Transverse colon (tissue), 4 donors: Measurements from ENCODE around the gene TAAR8. TPM values are rescaled to one million over a fixed set of nuclear protein-coding genes. Genes with fewer than 3 reads are reported as not detected.
"Not testable (repeated sequence)": the region's sequence is repeated elsewhere in the genome, so short reads cannot be mapped to it uniquely, and the experiment has no call there.

Source experiments
- DNase-seq: peaks from one replicate; pipeline ENCODE4 v3.0.0-alpha.2; 2019
- H3K27ac ChIP-seq, 4 donors: fragments of 200-600 bp; sonication (generic); 2 replicates each; pipeline ENCODE4 v1.5.1; 2016 to 2018; ENCODE audit warnings: inconsistent platforms in 4 of 4
- H3K27me3 ChIP-seq: fragments of 200-600 bp; sonication (generic); 2 replicates; pipeline ENCODE4 v1.5.1; 2017; ENCODE audit warnings: inconsistent platforms
- H3K36me3 ChIP-seq, 4 donors: fragments of 200-600 bp; sonication (generic); 2 replicates each; pipeline ENCODE4 v1.5.1; 2017 to 2019; ENCODE audit warnings: inconsistent platforms in 4 of 4
- H3K4me1 ChIP-seq, 4 donors: fragments of 200-600 bp; sonication (generic); 2 replicates each; pipeline ENCODE4 v1.5.1; 2017 to 2020; ENCODE audit warnings: inconsistent platforms in 4 of 4
- H3K4me3 ChIP-seq, 4 donors: fragments of 200-600 bp; sonication (generic); 1 replicate in 1 of 4; 2 replicates in 3 of 4; pipeline versions ENCODE4 v1.5.1 to v1.6.1; 2017 to 2019; ENCODE audit warnings: inconsistent platforms in 4 of 4
- H3K9me3 ChIP-seq, 2 donors: fragments of 200-600 bp; sonication (generic); 2 replicates each; pipeline ENCODE4 v1.5.1; 2017 to 2019; ENCODE audit warnings: inconsistent platforms in 2 of 2
- CTCF ChIP-seq, 5 experiments: fragments of 200-600 bp in 3 of 5; fragments of 450-650 bp in 2 of 5; sonication (generic) in 3 of 5; IDR thresholded peaks; 1 replicate in 2 of 5; 2 replicates in 3 of 5; pipeline ENCODE4 v1.5.1; 2016 to 2017; ENCODE audit warnings: antibody characterized with exemption in 5 of 5, inconsistent platforms in 3 of 5, mild to moderate bottlenecking in 2 of 5, moderate library complexity in 1 of 5
- EP300 ChIP-seq: sonication (generic); formaldehyde crosslinking; IDR thresholded peaks from one replicate; pipeline ENCODE4 v1.6.1; 2017; ENCODE audit warnings: antibody characterized with exemption, low read depth
- POLR2A ChIP-seq: fragments of 450-650 bp; IDR thresholded peaks from one replicate; pipeline ENCODE4 v1.6.1; 2016; ENCODE audit warnings: antibody characterized with exemption, mild to moderate bottlenecking, moderate library complexity
- POLR2AphosphoS5 ChIP-seq, 3 donors: sonication (generic); formaldehyde crosslinking; IDR thresholded peaks; one replicate each; pipeline ENCODE4 v1.6.1; 2016; ENCODE audit warnings: antibody characterized with exemption in 3 of 3
- WGBS, 2 donors: methylation state at CpG; one replicate each; pipeline ENCODE4 v1.1.5; 2018; ENCODE audit warnings: low coverage in 1 of 2; 5-methylcytosine and 5-hydroxymethylcytosine counted together
- in situ Hi-C, 4 donors: fragments of 200-750 bp; cut with MboI; loops; one replicate each; pipeline versions ENCODE4 v1.15.0 to v1.15.1; 2017; ENCODE audit warnings: low sequenced_read_pairs in 3 of 4, low pct_ligation_motif_present in 1 of 4, low pct_unique_long_range_greater_than_20kb in 1 of 4
- intact Hi-C: fragments of 100-400 bp; cut with DNase I; formaldehyde crosslinking; loops from one replicate; pipeline ENCODE4 v1.15.1; 2023; ENCODE audit warnings: low total_unique reads
- small RNA-seq, 4 donors: library from RNA; depleted of rRNA; stranded (forward); fragments of <200 nt; gene quantifications; one replicate each; pipeline ENCODE3, GENCODE V24; 2016
- total RNA-seq, 4 donors: library from RNA; depleted of rRNA; stranded (reverse); fragments of >200 nt; gene quantifications; one replicate each; pipeline ENCODE4 v1.1.0, GENCODE V29; 2016

The TAAR8 gene
- total RNA-seq, 4 donors from 2014 or later = not detected

- in situ Hi-C loops (no loop called here), intact Hi-C loops (no loop called here)
- H3K9me3 ChIP-seq = no peaks in the 10 kb centered on the region
- no peaks in the 10 kb centered on the region for H3K27me3 ChIP-seq
- 61 to 73% methylated on average over 5 to 6 of the region's 6 CpGs for WGBS, 2 donors
- no peaks in the 10 kb centered on the region for H3K36me3 ChIP-seq
- no peaks in the 10 kb centered on the region for H3K4me1 ChIP-seq
- no peak for DNase-seq
- TF ChIP-seq POLR2AphosphoS5 (IDR thresholded peaks at IDR 0.05) (no peak), CTCF (IDR thresholded peaks at IDR 0.05) (no peak), POLR2A (no peak), EP300 (no peak)
- H3K27ac ChIP-seq = no peak overlapping the region
- H3K4me3 ChIP-seq = no peak overlapping the region
Observed at GRCh38 chr6:132596201-132596600, 43.7 kb downstream of the TAAR8 start.

- Histone ChIP-seq H3K36me3 (no peaks in the 10 kb centered on the region), H3K4me1 (no peaks in the 10 kb centered on the region), H3K27ac (no peak overlapping the region), H3K9me3 (no peaks in the 10 kb centered on the region), H3K27me3 (no peaks in the 10 kb centered on the region), H3K4me3 (no peak overlapping the region)
- TF ChIP-seq EP300 = no peak
- TF ChIP-seq POLR2AphosphoS5 (IDR thresholded peaks at IDR 0.05) = no peak
- TF ChIP-seq CTCF (IDR thresholded peaks at IDR 0.05) = peak in 1 of 5 experiments; percentile 16
- no peak for TF ChIP-seq POLR2A
- in situ Hi-C loops (no loop called here), intact Hi-C loops (no loop called here)
- no peak for DNase-seq
- WGBS, 2 donors = 32 to 41% methylated on average over 3 of the region's 3 CpGs
Observed at GRCh38 chr6:132598473-132598872, 46.0 kb downstream of the TAAR8 start.

- intact Hi-C loops, in situ Hi-C loops: not testable (repeated sequence)
Observed at GRCh38 chr6:132600900-132601299, 48.4 kb downstream of the TAAR8 start.

More at GRCh38 chr6:132600900-132601299, 48.4 kb downstream of the TAAR8 start:
- not testable (repeated sequence) for H3K4me3 ChIP-seq, H3K36me3 ChIP-seq, H3K4me1 ChIP-seq, H3K27ac ChIP-seq, DNase-seq, H3K27me3 ChIP-seq, H3K9me3 ChIP-seq

Small RNAs within 50 kb of the gene (small RNA-seq; reads per million reads assigned to genes)
- 0 reads per million in 4 donors for gene TAAR7P

Other genes starting within 250 kb of the TAAR8 start
- gene MOXD1, start 151.2 kb upstream of the TAAR8 start, total RNA-seq = 10 to 100 TPM in 1 of 4 donors, 1 to 10 TPM in 2, not detected in 1; 5.5 to 16.3 (median 8.3) TPM
- 10 to 100 TPM in 3 of 4 donors, 1 to 10 TPM in 1; 9.0 to 50.9 (median 40.8) TPM for gene STX7, start 39.6 kb upstream of the TAAR8 start, total RNA-seq
- not detected for gene TAAR9, start 14.4 kb upstream of the TAAR8 start, total RNA-seq
- gene TAAR6, start 17.6 kb downstream of the TAAR8 start, total RNA-seq = not detected
- gene TAAR5, start 37.1 kb downstream of the TAAR8 start, total RNA-seq = not detected
- not detected for gene TAAR2, start 71.6 kb downstream of the TAAR8 start, total RNA-seq
- not detected for gene TAAR1, start 106.5 kb downstream of the TAAR8 start, total RNA-seq
- 10 to 100 TPM in 1 of 4 donors, 1 to 10 TPM in 1, under 1 TPM in 1, not detected in 1; 0.75 to 39.5 (median 2.1) TPM for gene VNN1, start 161.4 kb downstream of the TAAR8 start, total RNA-seq
- 1 to 10 TPM; 1.1 to 3.2 (median 2.8) TPM for gene VNN2, start 205.2 kb downstream of the TAAR8 start, total RNA-seq
- gene SLC18B1, start 246.0 kb downstream of the TAAR8 start, total RNA-seq = 10 to 100 TPM in 2 of 4 donors, 1 to 10 TPM in 2; 1.6 to 16.0 (median 10.3) TPM